GM21447 (cell line): ENCODE measurements around the gene UBTD1.
A peak's percentile ranks its signal among the peaks of the same experiment; 100 is the strongest.

Experiments
- ATAC-seq: cut with Tn5 transposase; IDR thresholded peaks from one replicate; pipeline ENCODE4 v1.9.1; 2021; ENCODE audit not compliant: unreplicated experiment

UBTD1 gene

DNA sequence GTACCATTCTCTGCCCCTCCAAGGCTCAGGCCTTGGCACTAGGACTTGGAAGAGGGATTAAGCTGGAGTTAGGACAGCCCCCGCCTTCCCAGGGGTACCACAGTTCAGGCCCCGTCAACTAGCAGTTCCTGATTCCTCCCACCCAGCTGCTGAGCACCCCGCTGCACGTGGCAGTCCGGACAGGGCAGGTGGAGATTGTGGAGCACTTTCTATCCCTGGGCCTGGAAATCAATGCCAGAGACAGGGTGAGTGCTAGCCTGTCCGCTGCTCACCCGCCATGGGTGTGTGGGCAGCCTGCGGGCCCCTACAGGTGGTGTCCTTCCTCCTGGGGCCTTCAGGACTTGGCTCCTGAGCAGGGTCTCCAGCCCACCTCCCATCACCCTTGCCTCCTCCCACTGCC, 83.4 kb downstream of the UBTD1 start:
- no peak for ATAC-seq

DNA sequence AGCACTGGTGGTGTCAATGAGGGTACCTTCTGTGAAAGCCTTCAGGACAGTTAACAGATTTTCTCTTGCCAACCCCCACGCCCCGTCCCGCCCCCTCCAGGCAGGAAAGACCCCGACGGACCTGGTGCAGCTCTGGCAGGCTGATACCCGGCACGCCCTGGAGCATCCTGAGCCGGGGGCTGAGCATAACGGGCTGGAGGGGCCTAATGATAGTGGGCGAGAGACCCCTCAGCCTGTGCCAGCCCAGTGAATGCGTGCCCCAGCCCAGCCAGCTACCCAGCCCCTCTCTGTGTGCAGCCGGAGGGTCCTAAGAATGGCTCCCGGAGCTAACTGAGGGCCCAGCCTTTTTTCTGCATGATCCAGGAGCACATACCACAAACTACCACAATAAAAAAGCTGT, 84.8 kb downstream of the UBTD1 start:
- no peak for ATAC-seq

DNA sequence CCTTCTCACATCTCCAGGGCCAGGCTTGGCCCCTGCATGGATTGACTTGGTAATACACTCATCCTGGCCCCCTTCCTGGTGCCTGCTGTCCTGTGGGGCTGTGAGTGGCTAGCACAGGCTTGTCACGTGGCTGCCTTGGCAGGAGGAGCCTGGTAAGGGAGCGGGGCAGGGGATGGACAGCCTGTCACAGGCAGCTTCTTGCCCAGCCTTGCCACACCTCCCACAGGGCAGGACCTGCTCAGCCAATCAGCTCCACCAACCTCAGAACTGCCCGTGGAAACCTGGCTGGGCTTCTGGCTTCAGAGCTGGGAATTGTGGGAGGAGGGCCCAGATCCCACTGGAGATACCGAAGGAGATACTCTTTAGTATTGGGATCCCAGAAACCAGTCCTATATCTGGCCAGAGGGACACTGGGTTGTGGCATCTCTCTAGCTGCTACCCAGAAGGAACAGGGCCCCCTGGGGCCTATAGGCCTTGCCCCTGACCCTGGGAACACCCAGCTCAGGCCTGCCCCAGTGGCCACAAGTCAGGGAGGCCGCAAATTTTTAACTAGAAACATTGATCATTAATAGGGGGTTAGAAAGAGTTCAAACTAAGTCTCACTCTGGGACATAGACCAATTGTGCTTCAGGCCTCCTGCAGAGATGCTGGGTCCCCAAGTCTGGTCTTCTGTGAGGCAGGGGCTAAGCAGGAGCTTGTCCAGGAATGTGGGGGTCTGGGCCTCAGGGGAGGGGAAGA, 85.5 kb downstream of the UBTD1 start, which contains the start of gene HOGA1:
TSS of gene HOGA1 (plus strand) at position 330 of the 738 bp plus-strand sequence. CDS start at position 645, 315 bp downstream.
- ATAC-seq, result peak; percentile 62

DNA sequence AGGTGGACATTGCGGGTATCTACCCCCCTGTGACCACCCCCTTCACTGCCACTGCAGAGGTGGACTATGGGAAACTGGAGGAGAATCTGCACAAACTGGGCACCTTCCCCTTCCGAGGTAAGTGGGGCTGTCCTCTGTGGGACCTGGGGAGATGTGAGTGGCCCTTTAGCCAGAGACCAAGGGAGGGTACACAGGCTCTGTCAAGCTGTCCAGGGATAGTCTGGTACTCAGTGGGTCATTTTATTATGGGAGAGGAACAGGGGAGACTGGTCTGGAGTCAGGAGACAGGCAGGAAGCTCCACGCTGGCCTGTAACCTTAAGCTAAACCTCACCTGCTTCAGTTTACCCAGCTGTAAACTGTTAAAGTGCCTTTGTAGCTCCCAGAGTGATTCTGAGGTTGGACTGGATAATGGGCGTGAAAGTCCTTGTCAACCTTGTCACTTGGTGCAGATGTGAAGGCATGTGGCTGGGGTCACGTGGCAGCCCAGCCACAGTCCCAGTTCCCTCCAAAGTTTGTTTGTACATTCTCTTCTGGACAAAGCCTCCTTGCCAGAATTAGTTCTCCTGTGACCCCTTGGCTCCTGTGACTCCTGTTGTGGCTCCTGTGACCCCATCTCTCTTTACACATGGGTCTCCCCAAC, 86.2 kb downstream of the UBTD1 start:
- no peak for ATAC-seq

DNA sequence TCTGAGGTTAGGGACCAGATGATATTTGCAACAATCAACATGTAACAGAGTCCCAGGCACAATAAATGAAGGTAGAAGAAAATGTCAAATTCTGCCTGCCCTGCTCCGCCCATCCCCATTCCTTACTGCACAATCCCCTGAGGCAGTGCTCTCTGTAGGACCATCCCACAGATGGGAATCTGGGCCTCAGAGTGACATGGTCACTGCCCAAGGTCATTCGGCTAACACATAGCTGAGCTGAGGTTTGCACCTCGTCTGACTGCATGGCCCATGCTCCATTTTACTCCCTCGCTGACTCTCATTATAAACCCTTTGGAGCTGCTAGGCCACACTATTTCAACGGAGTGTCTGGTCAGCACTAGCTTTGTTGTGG, 86.7 kb downstream of the UBTD1 start:
- ATAC-seq, result no peak

DNA sequence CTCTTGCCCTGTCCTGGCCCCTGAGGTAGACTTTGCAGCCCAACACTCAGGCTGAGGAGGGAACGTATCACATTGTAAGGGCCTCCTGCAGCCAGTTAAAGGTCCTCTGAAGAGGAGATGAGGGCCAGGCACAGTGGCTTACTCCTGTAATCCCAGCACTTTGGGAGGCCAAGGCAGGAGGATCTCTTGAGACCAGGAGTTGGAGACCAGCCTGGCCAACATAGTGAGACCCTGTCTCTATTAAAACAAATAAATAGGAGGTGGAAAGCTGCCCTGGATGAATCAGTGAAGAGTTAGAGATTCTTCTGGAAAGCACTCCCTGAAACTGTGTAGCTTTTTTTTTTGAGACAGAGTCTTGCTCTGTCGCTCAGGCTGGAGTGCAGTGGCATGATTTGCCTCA, 88.5 kb downstream of the UBTD1 start:
- no peak for ATAC-seq

DNA sequence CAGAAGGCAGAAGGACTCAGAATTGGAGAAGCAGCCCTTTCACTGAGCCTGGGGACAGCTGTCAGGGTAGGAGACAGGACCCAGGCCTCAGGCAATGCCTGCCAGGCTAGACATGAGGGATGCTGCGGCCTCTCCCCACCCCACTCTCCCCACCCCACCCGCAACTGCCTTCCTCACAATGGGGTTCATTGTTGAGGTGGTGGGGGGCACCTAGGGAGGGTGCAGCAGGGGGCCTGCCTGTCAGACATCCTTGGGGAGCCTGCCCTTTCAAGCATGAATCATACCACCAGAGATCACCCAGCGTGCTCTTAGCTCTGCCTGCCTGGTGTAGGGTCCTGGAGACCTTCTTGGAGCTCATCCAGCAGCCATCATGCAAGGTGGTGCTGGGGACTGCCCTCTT, 90.8 kb downstream of the UBTD1 start, which contains the start of gene C10orf62:
TSS of gene C10orf62 (plus strand) at position 243 of the 400 bp plus-strand sequence. CDS start 177 bp downstream, outside the sequence.
- ATAC-seq, result no peak

DNA sequence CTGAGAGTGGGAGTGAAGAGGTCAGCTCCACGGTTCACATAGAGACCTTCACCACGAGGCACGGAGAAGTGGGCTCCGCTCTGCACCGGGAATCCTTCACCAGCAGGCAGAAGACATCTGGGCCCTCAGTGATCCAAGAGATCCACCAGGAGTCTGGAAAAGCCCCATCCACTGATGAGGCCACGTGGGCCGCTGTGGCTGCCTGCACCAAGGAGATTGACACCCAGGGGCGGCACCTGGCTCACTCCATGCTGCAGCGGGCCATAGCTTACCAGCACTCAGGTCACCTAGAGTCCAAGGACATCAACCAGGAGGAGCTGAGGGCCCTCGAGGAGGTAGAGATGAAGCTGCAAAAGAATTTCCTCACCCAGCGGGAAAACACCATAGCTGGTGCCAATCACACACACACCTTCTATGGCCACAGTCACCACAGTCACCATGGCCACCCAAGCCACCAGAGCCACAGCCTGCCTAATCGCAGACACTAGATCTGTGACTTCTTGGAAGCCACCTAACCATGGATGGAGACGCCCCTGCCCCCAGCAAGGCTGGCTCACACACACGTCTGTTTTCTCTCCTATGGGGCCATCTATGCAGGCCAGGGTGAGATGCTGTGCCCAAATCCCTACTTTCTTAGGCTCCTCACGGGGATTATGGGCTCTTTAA, 91.5 kb downstream of the UBTD1 start:
- no peak for ATAC-seq

DNA sequence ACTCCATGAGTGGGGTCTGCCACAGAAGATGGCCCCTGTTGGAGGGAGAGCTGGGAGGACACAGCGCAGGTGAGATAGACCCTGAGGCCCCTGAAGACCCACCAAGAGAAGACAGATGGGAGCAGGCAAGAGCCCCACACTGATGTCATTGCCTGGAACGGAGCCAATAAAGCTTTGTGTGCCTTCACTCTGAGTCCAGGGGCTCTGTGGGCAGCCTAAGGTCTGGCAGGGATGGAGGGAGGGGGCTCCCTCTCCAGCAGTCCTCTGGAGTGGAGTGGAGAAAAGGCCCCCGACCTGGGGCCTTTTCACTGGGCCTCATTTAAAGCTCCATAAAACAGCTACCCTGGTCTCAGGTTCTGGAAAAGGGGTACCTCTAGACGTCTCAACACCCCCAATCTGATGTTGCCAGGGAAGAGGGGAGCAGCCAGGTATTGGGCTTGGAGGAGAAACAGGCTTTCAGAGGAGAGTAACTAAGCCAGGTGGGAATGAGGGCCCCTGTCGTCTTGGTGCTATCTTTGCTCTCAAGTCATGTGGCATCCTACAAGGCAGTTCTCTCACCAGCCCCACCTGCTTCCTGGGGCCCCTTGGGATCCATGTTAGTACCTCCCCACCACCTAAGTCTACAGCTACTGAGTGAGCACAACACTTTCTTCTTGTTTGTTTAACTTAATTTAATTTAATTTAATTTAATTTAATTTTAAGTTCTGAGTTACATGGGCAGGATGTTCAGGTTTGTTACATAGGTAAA, 92.2 kb downstream of the UBTD1 start:
- ATAC-seq, result no peak

DNA sequence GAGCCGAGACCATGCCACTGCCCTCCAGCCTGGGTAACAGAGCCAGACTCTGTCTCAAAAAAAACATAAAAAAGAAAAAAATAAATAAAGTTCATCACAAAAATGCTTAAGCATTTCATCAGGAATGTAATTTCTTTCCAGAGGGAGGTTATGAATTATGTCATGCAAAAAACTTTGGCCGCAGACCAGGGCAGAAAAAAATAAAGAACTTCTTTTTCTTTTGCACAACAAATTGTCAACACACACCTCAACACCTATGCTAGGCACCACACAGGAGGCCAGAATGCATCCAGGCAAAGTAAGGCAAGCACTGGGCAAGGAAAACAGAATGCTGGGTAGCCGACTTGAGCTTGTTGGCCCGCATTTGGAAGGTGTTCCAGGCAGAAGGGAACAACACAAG, 94.7 kb downstream of the UBTD1 start:
- no peak for ATAC-seq

DNA sequence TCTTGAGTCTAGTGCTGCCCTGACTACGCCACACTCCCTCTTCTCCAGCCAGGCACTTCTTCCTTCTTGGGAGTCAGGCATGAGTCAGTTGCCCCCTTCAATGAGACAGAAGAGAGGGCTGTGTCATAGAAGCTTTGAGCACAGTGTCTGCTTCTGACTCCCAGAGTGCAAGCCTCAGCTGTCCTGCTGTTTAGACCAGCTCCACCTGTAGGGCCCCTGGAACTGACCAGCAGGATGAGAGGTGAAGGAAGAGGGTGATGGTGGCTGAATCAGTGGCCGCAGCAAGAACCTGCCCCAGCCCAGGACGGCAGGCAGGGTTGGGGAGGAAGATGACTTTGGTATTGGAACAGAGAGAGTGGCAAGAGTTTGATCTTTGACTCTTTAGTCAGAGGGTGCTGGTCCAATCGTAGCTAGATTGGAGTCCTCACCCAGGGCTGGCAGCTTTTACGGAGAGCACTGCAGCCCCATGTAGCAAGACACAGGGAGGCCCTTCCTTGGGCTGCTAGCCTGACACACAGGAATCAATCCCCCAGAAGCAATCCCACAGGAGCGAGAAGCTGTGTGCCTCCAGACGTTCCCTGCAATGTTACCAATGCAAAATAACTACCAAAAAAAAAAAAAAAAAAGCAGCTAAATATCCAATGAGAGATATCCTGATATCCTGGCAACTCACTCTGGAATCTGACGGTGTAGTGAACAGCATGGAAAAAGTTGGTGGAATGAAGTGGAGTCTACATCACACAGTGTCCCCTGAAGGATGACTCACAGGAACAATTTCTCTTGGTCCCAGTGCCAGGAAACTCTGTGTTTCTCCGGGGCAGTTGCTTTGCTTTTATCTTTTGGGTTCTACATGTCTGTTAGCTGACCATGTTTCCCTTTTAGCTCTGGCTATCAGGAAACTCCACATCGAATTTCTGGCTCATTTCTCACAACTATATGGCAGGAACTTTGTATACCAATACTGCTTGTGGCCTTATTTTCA, 97.7 kb downstream of the UBTD1 start:
- no peak for ATAC-seq

DNA sequence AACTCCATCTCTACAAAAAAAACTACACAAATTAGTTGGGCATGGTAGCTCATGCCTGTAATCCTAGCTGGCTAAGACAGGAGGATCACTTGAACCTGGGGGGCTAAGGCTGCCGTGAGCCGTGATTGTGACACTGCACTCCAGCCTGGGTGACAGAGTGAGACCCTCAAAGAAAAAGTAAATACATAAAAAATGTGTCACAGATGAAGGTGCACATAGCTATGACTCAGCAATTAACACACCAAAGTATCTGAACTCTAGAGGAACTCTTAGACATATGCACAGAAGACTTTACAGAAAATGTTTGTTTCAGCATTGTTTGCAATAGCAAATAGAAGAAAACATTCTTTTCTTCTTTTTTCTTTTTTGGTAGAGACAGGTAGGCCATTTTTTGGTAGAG, 99.1 kb downstream of the UBTD1 start:
- no peak for ATAC-seq

DNA sequence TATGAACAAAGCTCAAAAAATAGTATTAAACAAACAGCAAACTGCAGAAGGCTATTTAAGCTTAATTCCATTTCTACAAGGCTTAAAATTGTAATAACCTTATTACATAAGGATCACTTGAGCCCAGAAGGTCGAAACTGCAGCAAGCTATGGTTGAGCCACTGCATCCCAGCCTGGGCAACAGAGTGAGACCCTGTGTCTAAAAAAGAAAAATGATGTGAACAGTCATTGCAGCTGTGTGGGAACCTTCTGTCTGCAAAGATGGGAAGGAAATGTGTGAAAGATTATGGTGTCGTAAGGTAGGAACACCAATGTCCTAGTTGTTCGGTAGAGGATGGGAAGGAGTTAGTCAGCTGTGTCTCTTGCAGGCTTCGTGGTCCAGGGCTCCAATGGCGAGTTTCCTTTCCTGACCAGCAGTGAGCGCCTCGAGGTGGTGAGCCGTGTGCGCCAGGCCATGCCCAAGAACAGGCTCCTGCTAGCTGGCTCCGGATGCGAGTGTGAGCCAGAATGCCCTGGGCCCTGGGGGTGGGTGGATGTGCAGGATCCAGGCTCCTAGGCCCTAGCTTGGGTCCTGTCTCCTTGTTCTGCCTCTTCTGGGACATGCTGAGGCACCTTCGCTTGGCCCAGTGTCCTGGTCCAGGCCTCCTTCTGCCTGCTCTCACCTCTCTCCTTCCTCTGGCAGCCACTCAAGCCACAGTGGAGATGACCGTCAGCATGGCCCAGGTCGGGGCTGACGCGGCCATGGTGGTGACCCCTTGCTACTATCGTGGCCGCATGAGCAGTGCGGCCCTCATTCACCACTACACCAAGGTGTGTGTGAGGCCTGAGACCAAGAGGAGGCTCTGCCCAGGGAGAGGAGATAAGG, 99.9 kb downstream of the UBTD1 start:
- no peak for ATAC-seq

DNA sequence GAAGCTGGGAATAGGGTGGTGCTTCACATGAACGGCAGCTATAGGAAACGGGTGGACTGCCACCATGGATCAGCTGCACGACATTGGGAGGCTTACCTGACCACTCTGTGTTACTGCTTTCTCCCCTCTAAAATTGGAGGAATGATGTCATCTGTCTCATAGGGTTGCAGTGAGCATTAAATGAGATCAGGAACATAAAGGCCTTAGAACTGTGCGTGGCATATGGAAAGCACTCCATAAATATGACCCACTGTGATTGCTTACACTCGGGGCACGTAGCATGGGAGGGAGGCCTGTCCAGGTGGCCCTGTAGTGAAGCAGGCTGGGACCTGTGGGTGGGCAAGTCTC, 100.5 kb downstream of the UBTD1 start:
- no peak for ATAC-seq

DNA sequence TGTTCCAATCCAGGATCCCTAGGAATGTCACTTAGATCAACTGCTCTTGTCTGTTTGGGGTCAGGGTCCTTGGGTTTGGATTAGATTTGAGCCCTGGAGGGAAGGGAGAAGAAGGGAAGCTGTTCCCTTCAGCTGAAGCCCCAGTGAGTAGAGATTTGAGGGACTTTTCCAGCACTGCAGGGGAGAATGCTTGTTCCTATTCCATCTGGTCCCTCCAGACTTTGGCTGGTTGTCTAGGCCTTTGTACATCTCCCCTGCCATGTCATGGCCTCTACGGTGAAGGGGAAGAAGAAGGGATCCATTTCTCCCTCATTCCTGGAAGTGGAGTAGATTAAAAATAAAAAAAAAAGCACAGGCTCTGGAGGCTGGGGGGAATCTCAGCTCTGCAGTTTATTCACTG, 101.9 kb downstream of the UBTD1 start:
- ATAC-seq, result no peak

DNA sequence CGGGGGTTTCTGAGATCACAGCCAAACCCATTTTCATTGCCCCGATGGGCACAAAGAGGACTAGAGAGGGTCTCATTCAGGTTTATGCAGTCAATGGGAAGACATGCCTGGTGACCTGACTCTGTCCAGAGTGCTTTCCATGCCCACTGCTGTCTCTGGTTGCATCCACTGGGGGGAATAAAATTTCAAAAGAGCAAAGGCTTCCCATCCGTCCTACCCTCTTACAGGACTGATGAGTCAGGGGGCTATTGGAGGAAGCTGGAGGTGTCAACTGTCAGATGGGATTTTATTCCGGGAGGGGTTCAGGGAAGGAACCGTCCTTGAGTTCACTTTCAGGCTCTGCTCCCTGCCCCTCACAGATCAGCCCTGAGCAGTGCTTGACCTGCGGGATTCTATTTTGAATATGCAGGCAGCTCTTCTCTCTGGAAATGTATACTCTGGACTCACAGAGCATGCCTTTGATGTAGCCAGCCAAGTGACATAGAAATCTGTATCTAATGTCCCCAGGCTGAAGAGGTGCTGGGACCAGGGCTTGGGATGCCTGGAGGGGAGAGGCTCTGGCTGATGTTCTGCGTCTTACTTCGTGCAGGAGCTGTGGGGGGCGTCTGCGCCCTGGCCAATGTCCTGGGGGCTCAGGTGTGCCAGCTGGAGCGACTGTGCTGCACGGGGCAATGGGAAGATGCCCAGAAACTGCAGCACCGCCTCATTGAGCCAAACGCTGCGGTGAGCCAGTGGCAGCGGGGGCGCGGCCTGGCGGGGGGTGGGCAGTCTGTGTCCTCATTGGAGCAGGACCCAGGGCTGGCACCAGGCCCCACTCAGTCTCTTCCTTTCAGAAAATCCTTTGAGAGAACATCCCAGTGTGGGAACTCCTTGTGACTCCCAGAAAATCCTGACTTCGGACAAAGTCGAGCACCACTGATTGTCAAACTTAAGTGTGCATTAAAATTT, 102.8 kb downstream of the UBTD1 start:
- ATAC-seq, result no peak

DNA sequence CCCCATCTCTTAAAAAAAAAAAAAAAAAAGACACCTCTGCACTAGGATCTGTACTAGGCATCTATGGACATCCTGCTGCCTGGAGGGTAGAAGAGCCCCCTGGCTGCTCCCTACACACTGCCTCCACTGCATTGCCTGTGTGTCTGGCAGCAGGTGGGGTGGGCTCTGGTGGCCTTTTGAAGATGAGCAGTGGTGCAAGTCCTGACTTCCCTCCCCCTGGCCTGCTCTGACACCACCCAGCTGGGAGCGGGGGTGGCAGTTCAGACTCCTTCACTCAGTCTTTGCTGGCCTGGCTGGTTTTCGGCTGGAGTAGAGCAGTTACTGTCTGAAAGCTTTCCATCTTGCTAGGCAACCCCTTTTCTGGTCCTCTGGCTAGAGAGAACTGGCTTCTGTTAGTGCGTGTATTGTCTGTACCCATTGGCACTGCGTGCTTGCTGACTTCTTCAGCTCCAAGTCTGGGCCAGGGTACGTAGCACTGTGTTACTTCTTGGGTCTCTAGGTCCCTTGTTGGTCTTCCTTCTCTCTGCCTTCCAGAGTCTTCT, 108.4 kb downstream of the UBTD1 start:
- no peak for ATAC-seq

DNA sequence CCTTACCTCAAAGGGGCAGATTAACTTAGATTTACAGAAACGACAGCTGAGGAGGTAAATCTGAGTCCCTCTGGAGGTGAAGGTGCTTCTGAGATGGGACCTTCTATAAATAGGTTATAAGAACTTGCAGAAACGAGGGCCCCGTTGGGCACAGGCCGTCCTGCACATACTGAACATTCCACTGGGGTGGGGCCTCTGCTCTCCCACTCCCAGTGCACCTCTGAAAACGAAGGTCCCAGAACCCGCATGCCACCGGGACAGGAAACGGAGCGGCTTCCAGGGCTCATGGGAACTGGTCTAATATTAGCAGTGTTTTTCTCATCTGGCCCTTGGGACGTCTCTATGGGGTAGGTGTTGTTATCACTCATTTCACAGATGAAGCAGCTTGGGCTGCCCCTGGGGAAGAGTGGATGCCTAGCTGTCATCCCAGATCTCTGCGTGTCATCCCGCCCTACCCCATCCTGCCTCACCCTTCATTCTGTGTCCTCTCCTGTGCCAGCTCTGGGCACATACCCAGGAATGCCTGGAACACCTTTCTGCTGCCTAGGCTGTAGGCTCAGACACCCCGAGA, 110.4 kb downstream of the UBTD1 start:
- no peak for ATAC-seq
